MCF 10A (cell line): Measurements from ENCODE around the gene PLD4. TPM values are rescaled to one million over a fixed set of nuclear protein-coding genes. Genes with fewer than 3 reads are reported as not detected.

ENCODE experiments used
- BruUV-seq: library from RNA; stranded (reverse); fragments of 400-500 nt; replicated peaks from 2 replicates; lab custom pipeline; 2021; lab: Mats Ljungman, UMichigan
- CTCF ChIA-PET: fragments of 300-600 bp; sonication (Branson Sonifier 250); formaldehyde crosslinking; extraction: SDS; loops from one replicate; lab custom pipeline; 2021; ENCODE audit warnings: antibody characterized with exemption, inconsistent platforms; lab: Yijun Ruan, JAX
- POLR2A ChIA-PET: fragments of 300-600, 350-650 bp; sonication (Branson Sonifier 250); formaldehyde crosslinking; extraction: SDS; loops from one replicate; lab custom pipeline; 2020; ENCODE audit warnings: antibody characterized with exemption, inconsistent platforms; lab: Yijun Ruan, JAX
- DNase-seq: peaks from one replicate; pipeline ENCODE4 v3.0.0-alpha.2; 2018; ENCODE audit not compliant: unreplicated experiment
- H3K27ac Mint-ChIP-seq: one replicate; pipeline ENCODE4 v1.8.0; 2022; ENCODE audit warnings: mild to moderate bottlenecking, low read depth, mixed read lengths; ENCODE audit not compliant: unreplicated experiment
- H3K27me3 Mint-ChIP-seq: one replicate; pipeline ENCODE4 v1.8.0; 2022; ENCODE audit warnings: mixed read lengths; ENCODE audit not compliant: insufficient read depth, unreplicated experiment
- H3K36me3 Mint-ChIP-seq: one replicate; pipeline ENCODE4 v1.8.0; 2022; ENCODE audit warnings: mild to moderate bottlenecking, moderate library complexity, mixed read lengths; ENCODE audit not compliant: insufficient read depth, unreplicated experiment
- H3K4me1 Mint-ChIP-seq: one replicate; pipeline ENCODE4 v1.8.0; 2022; ENCODE audit warnings: mixed read lengths; ENCODE audit not compliant: insufficient read depth, unreplicated experiment
- H3K4me3 Mint-ChIP-seq: one replicate; pipeline ENCODE4 v1.8.0; 2022; ENCODE audit warnings: mild to moderate bottlenecking, moderate library complexity, mixed read lengths; ENCODE audit not compliant: unreplicated experiment
- H3K9me3 Mint-ChIP-seq: one replicate; pipeline ENCODE4 v1.8.0; 2022; ENCODE audit warnings: mixed read lengths; ENCODE audit not compliant: unreplicated experiment
- CTCF ChIP-seq: fragments of 200-600 bp; IDR thresholded peaks from one replicate; pipeline ENCODE4 v1.8.0; 2022; ENCODE audit warnings: antibody characterized with exemption, mild to moderate bottlenecking; ENCODE audit not compliant: unreplicated experiment
- intact Hi-C: fragments of 100-400 bp; cut with micrococcal nuclease; formaldehyde crosslinking; loops from 2 replicates; pipeline ENCODE4 v1.14.1; 2022
- total RNA-seq: library from RNA; stranded (reverse); gene quantifications from 2 replicates; pipeline ENCODE4 v1.2.3, GENCODE V29; 2022

PLD4 gene
- total RNA-seq, 1 experiment from 2014 or later, result not detected

- intact Hi-C loops, result no loop called here
- H3K9me3 Mint-ChIP-seq, result no peaks in the 10 kb centered on the region
- no peak overlapping the region for H3K4me3 Mint-ChIP-seq
- no TSS peak for BruUV-seq
- no peaks in the 10 kb centered on the region for H3K4me1 Mint-ChIP-seq
- H3K36me3 Mint-ChIP-seq, result peaks cover 30% of the 10 kb centered on the region
- no peak for DNase-seq
- no peak overlapping the region for H3K27ac Mint-ChIP-seq
- H3K27me3 Mint-ChIP-seq, result no peaks in the 10 kb centered on the region
- ChIA-PET CTCF (no interaction called here), POLR2A (no interaction called here)
- no peak for TF ChIP-seq CTCF
Measured at GRCh38 chr14:104885031-104885972, 39.4 kb upstream of the PLD4 start.

GRCh38 chr14:104885973-104886689 lies 38.5 kb upstream of the PLD4 start:
- Mint-ChIP-seq H3K27ac (no peak overlapping the region), H3K9me3 (no peaks in the 10 kb centered on the region), H3K36me3 (peaks cover 25% of the 10 kb centered on the region), H3K4me1 (no peaks in the 10 kb centered on the region), H3K4me3 (no peak overlapping the region), H3K27me3 (no peaks in the 10 kb centered on the region)
- ChIA-PET POLR2A (no interaction called here), CTCF (interaction anchor here (1.5 kb wide), 1 partner anchor 12 kb away, joined by 3 read pairs; no protein-coding TSS in a partner anchor)
- no peak for DNase-seq
- intact Hi-C loops, result no loop called here
- BruUV-seq, result no TSS peak
- no peak for TF ChIP-seq CTCF

- Mint-ChIP-seq H3K9me3 (no peaks in the 10 kb centered on the region), H3K4me1 (no peaks in the 10 kb centered on the region), H3K4me3 (no peak overlapping the region), H3K27me3 (no peaks in the 10 kb centered on the region), H3K36me3 (peaks cover 22% of the 10 kb centered on the region), H3K27ac (no peak overlapping the region)
- ChIA-PET CTCF (interaction anchor here (0.6 to 1.5 kb wide), 2 partner anchors 11 to 194 kb away, joined by 3 read pairs; no protein-coding TSS in a partner anchor), POLR2A (interaction anchor here (0.6 kb wide), 1 partner anchor 34 kb away, joined by 3 read pairs; no protein-coding TSS in a partner anchor)
- DNase-seq, result no peak
- BruUV-seq, result TSS peak; percentile 51
- TF ChIP-seq CTCF, result no peak
- intact Hi-C loops, result no loop called here
Measured at GRCh38 chr14:104886690-104887622, 37.7 kb upstream of the PLD4 start.
